Measurements from ENCODE around the gene ATP5MC2.
"Not testable (repeated sequence)": the region's sequence is repeated elsewhere in the genome, so short reads cannot be mapped to it uniquely, and the experiment has no call there.

The ATP5MC2 gene

GRCh38 chr12:53675701-53676607 lies at the start of gene ATP5MC2:
TSS of gene ATP5MC2 (minus strand) at chr12:53676083. CDS start at chr12:53672614, 3,469 bp downstream.
- DNase-seq = peak; percentile 98

- no peak for DNase-seq
Observed at GRCh38 chr12:53722450-53723041, 46.7 kb upstream of the ATP5MC2 start.

GRCh38 chr12:53720946-53721345 lies 45.1 kb upstream of the ATP5MC2 start:
- DNase-seq = no peak

- no peak for DNase-seq
Observed at GRCh38 chr12:53719649-53720048, 43.8 kb upstream of the ATP5MC2 start.

GRCh38 chr12:53718567-53718966 lies 42.7 kb upstream of the ATP5MC2 start:
- DNase-seq = not testable (repeated sequence)

GRCh38 chr12:53717319-53717718 lies 41.4 kb upstream of the ATP5MC2 start:
- DNase-seq = no peak

- no peak for DNase-seq
Observed at GRCh38 chr12:53714004-53714403, 38.1 kb upstream of the ATP5MC2 start.

GRCh38 chr12:53713516-53713915 lies 37.6 kb upstream of the ATP5MC2 start:
- DNase-seq = no peak

- DNase-seq = no peak
Observed at GRCh38 chr12:53712059-53712643, 36.3 kb upstream of the ATP5MC2 start.

- DNase-seq = no peak
Observed at GRCh38 chr12:53710091-53710490, 34.2 kb upstream of the ATP5MC2 start.

- no peak for DNase-seq
Observed at GRCh38 chr12:53709671-53710070, 33.8 kb upstream of the ATP5MC2 start.

GRCh38 chr12:53706080-53706479 lies 30.2 kb upstream of the ATP5MC2 start:
- no peak for DNase-seq

- DNase-seq = no peak
Observed at GRCh38 chr12:53703756-53704155, 27.9 kb upstream of the ATP5MC2 start.

- peak; percentile 22 for DNase-seq
Observed at GRCh38 chr12:53701518-53702264, 25.8 kb upstream of the ATP5MC2 start.

- DNase-seq = no peak
Observed at GRCh38 chr12:53700567-53700966, 24.7 kb upstream of the ATP5MC2 start.

- no peak for DNase-seq
Observed at GRCh38 chr12:53699678-53700025, 23.8 kb upstream of the ATP5MC2 start.

GRCh38 chr12:53698948-53699677 lies 23.2 kb upstream of the ATP5MC2 start:
- no peak for DNase-seq

- DNase-seq = no peak
Observed at GRCh38 chr12:53696655-53697331, 20.9 kb upstream of the ATP5MC2 start.

GRCh38 chr12:53696285-53696654 lies 20.4 kb upstream of the ATP5MC2 start:
- no peak for DNase-seq

GRCh38 chr12:53695152-53696145 lies 19.6 kb upstream of the ATP5MC2 start:
- DNase-seq = no peak

- no peak for DNase-seq
Observed at GRCh38 chr12:53694756-53695151, 18.9 kb upstream of the ATP5MC2 start.
